Breast epithelium (tissue), 3 donors: ENCODE results near the gene LASP1NB.

Source experiments
- POLR2A ChIP-seq: fragments of 450-650 bp; IDR thresholded peaks from one replicate; pipeline ENCODE4 v1.6.1; 2016; ENCODE audit warnings: antibody characterized with exemption, mild to moderate bottlenecking, moderate library complexity
- POLR2AphosphoS5 ChIP-seq, 3 donors: sonication (generic); formaldehyde crosslinking; IDR thresholded peaks; one replicate each; pipeline ENCODE4 v1.6.1; 2017; ENCODE audit warnings: antibody characterized with exemption in 3 of 3
- TF ChIP-seq, protein P1 (sequence below), 3 donors: fragments of 450-650 bp; IDR thresholded peaks; one replicate each; pipeline ENCODE4 v1.5.1; 2016 to 2017; ENCODE audit warnings: antibody characterized with exemption in 3 of 3, mild to moderate bottlenecking in 3 of 3, moderate library complexity in 3 of 3

- TF ChIP-seq, protein P1, sequence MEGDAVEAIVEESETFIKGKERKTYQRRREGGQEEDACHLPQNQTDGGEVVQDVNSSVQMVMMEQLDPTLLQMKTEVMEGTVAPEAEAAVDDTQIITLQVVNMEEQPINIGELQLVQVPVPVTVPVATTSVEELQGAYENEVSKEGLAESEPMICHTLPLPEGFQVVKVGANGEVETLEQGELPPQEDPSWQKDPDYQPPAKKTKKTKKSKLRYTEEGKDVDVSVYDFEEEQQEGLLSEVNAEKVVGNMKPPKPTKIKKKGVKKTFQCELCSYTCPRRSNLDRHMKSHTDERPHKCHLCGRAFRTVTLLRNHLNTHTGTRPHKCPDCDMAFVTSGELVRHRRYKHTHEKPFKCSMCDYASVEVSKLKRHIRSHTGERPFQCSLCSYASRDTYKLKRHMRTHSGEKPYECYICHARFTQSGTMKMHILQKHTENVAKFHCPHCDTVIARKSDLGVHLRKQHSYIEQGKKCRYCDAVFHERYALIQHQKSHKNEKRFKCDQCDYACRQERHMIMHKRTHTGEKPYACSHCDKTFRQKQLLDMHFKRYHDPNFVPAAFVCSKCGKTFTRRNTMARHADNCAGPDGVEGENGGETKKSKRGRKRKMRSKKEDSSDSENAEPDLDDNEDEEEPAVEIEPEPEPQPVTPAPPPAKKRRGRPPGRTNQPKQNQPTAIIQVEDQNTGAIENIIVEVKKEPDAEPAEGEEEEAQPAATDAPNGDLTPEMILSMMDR (IDR thresholded peaks at IDR 0.05): no peak
- no peak for TF ChIP-seq POLR2A
- no peak for TF ChIP-seq POLR2AphosphoS5 (IDR thresholded peaks at IDR 0.05)
Observed at GRCh38 chr17:38903404-38903803, 22.0 kb upstream of the LASP1NB start.
